Keratinocyte (primary cell): Measurements from ENCODE around the gene ADGRB3. TPM values are rescaled to one million over a fixed set of nuclear protein-coding genes. Genes with fewer than 3 reads are reported as not detected.

ENCODE experiments used
- DNase-seq: peaks from one replicate; pipeline ENCODE4 v3.0.0-alpha.2; 2011; ENCODE audit warnings: low read depth, missing footprints, low spot score
- FAIRE-seq: peaks from 2 replicates; lab custom pipeline; 2011; peaks lifted over from hg19 to GRCh38; lab: Jason Lieb, UNC
- H2AFZ ChIP-seq: 2 replicates; pipeline ENCODE4 v1.6.0; 2012; ENCODE audit warnings: low read length, control low read depth, inconsistent platforms; ENCODE audit not compliant: control insufficient read depth
- H3K27ac ChIP-seq: 2 replicates; pipeline ENCODE4 v1.5.1; 2011; ENCODE audit warnings: low read length; ENCODE audit not compliant: control insufficient read depth, insufficient read depth
- H3K27me3 ChIP-seq: 3 replicates; pipeline ENCODE4 v1.6.0; 2011; ENCODE audit warnings: low read length; ENCODE audit not compliant: control insufficient read depth, insufficient read depth; ENCODE audit errors: extremely low read depth
- H3K36me3 ChIP-seq, 2 experiments: 2 replicates in 1 of 2; 3 replicates in 1 of 2; pipeline ENCODE4 v1.5.1; 2011; ENCODE audit warnings: low read length in 2 of 2, mild to moderate bottlenecking in 1 of 2; ENCODE audit not compliant: control insufficient read depth in 2 of 2, insufficient read depth in 2 of 2; ENCODE audit errors: extremely low read depth in 1 of 2
- H3K4me1 ChIP-seq: 3 replicates; pipeline ENCODE4 v1.5.1; 2011; ENCODE audit warnings: low read length; ENCODE audit not compliant: control insufficient read depth, insufficient read depth; ENCODE audit errors: extremely low read depth
- H3K4me2 ChIP-seq: 3 replicates; pipeline ENCODE4 v1.6.0; 2011; ENCODE audit warnings: low read depth, low read length; ENCODE audit not compliant: control insufficient read depth, insufficient read depth; ENCODE audit errors: extremely low read depth
- H3K4me3 ChIP-seq, 3 experiments: fragments of 200-600 bp in 1 of 3; sonication (generic) in 1 of 3; 2 replicates in 2 of 3; 3 replicates in 1 of 3; pipeline ENCODE4 v1.5.1; 2011 to 2016; ENCODE audit warnings: low read length in 3 of 3, mild to moderate bottlenecking in 3 of 3, control low read depth in 2 of 3, inconsistent platforms in 1 of 3, low read depth in 1 of 3, mixed read lengths in 1 of 3, mixed run types in 1 of 3, moderate library complexity in 1 of 3; ENCODE audit not compliant: control insufficient read depth in 2 of 3, insufficient read depth in 2 of 3; ENCODE audit errors: extremely low read depth in 1 of 3
- H3K79me2 ChIP-seq: 2 replicates; pipeline ENCODE4 v1.6.0; 2012; ENCODE audit warnings: low read length; ENCODE audit not compliant: control insufficient read depth, insufficient read depth
- H3K9ac ChIP-seq: 3 replicates; pipeline ENCODE4 v1.6.0; 2011; ENCODE audit warnings: low read length; ENCODE audit not compliant: control insufficient read depth, insufficient read depth; ENCODE audit errors: extremely low read depth
- H3K9me1 ChIP-seq: 3 replicates; pipeline ENCODE4 v1.6.0; 2011; ENCODE audit warnings: low read length; ENCODE audit not compliant: control insufficient read depth, insufficient read depth; ENCODE audit errors: extremely low read depth
- H3K9me3 ChIP-seq: 2 replicates; pipeline ENCODE4 v1.5.1; 2012; ENCODE audit warnings: low read depth, low read length; ENCODE audit not compliant: control insufficient read depth
- H4K20me1 ChIP-seq: 3 replicates; pipeline ENCODE4 v1.6.0; 2011; ENCODE audit warnings: low read length; ENCODE audit not compliant: control insufficient read depth, insufficient read depth; ENCODE audit errors: extremely low read depth
- CTCF ChIP-seq, 3 experiments: IDR thresholded peaks in 1 of 3; conservative IDR thresholded peaks in 1 of 3; optimal IDR thresholded peaks in 1 of 3; 2 replicates in 2 of 3; 3 replicates in 1 of 3; pipeline versions ENCODE3 to v1.5.1; 2011; ENCODE audit warnings: low read length in 3 of 3, mild to moderate bottlenecking in 3 of 3, moderate library complexity in 2 of 3, control low read depth in 1 of 3, inconsistent platforms in 1 of 3; ENCODE audit not compliant: insufficient read depth in 2 of 3; ENCODE audit errors: extremely low read depth in 1 of 3
- EZH2 ChIP-seq: IDR thresholded peaks from one replicate; pipeline ENCODE4 v1.6.1; 2012; ENCODE audit warnings: inconsistent platforms, mild to moderate bottlenecking, low read length, moderate library complexity
- dilution Hi-C: fragments of 300-500 bp; cut with MboI; formaldehyde crosslinking; loops from one replicate; pipeline ENCODE4 v1.7.0; 2020; ENCODE audit warnings: low sequenced_read_pairs; ENCODE audit not compliant: extremely low pct_ligation_motif_present
- polyA plus RNA-seq, 5 experiments: library from polyadenylated mRNA; depleted of rRNA in 3 of 5; stranded (reverse) in 3 of 5; stranded (forward) in 1 of 5; unstranded in 1 of 5; fragments of >200 nt; gene quantifications; 1 replicate in 1 of 5; 2 replicates in 3 of 5; 3 replicates in 1 of 5; pipeline versions ENCODE4 v1.2.1 to v1.2.3, GENCODE V29; 2011 to 2012; ENCODE audit warnings: missing spikeins in 2 of 5, low read depth in 1 of 5, low replicate concordance in 1 of 5

Gene ADGRB3
- polyA plus RNA-seq, 1 donor (not counting 4 experiments of a cell fraction or from before 2014, with no cell fraction given), result not detected

DNA sequence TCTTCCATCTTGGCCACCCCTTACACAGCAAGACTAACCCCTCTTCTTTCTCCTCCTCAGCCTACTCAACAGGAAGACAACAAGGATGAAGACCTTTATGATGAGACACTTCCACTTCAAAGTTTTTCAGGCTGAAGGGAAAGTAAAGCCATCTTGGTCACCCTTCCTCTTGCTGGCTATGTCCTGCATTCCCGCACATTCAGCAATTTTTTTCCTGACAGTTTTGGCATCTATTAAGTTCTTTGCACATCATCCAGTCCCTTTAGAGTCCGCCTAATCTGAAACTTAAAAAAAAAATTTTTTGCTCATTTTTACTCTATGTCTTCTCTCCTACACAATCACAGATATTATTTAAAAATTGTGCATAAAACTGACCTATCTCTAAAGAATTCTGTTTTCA, 668.3 kb downstream of the ADGRB3 start:
- no peak for DNase-seq
- Histone ChIP-seq H2AFZ (no peak overlapping the region), H3K27ac (no peak overlapping the region), H4K20me1 (no peaks in the 10 kb centered on the region), H3K4me3 (no peak overlapping the region), H3K9me1 (no peaks in the 10 kb centered on the region), H3K9me3 (no peaks in the 10 kb centered on the region), H3K36me3 (no peaks in the 10 kb centered on the region), H3K9ac (no peak overlapping the region), H3K27me3 (no peaks in the 10 kb centered on the region), H3K4me1 (no peaks in the 10 kb centered on the region), H3K79me2 (no peaks in the 10 kb centered on the region), H3K4me2 (no peak overlapping the region)
- FAIRE-seq, result no peak
- dilution Hi-C loops, result no loop called here
- no peak for TF ChIP-seq EZH2
- no peak for TF ChIP-seq CTCF (optimal IDR thresholded peaks at IDR 0.05 in 1 of 3, IDR thresholded peaks at IDR 0.05 in 1 of 3, conservative IDR thresholded peaks at IDR 0.05 in 1 of 3; ENCODE audit: extremely low read depth in 1 of 3, insufficient read depth in 2 of 3, low read length in 3 of 3)

GRCh38 chr6:69305456-69305855, 670.4 kb downstream of the ADGRB3 start:
- no peaks in the 10 kb centered on the region for H3K9me3 ChIP-seq
- H3K79me2 ChIP-seq, result no peaks in the 10 kb centered on the region
- dilution Hi-C loops, result no loop called here
- no peaks in the 10 kb centered on the region for H3K36me3 ChIP-seq
- H3K27me3 ChIP-seq, result no peaks in the 10 kb centered on the region
- H3K4me1 ChIP-seq, result no peaks in the 10 kb centered on the region
- DNase-seq, result no peak
- H3K4me2 ChIP-seq, result no peak overlapping the region
- H3K4me3 ChIP-seq, result no peak overlapping the region
- H3K27ac ChIP-seq, result no peak overlapping the region
- H4K20me1 ChIP-seq, result no peaks in the 10 kb centered on the region
- TF ChIP-seq EZH2 (no peak), CTCF (optimal IDR thresholded peaks at IDR 0.05 in 1 of 3, IDR thresholded peaks at IDR 0.05 in 1 of 3, conservative IDR thresholded peaks at IDR 0.05 in 1 of 3; ENCODE audit: extremely low read depth in 1 of 3, insufficient read depth in 2 of 3, low read length in 3 of 3) (no peak)
- no peak overlapping the region for H3K9ac ChIP-seq
- no peak overlapping the region for H2AFZ ChIP-seq
- FAIRE-seq, result no peak
- H3K9me1 ChIP-seq, result no peaks in the 10 kb centered on the region
